Astrocyte of the cerebellum (primary cell): Measurements from ENCODE around the gene ZNF546.

Source experiments
- DNase-seq: peaks from one replicate; pipeline ENCODE4 v3.0.0-alpha.2; 2011; ENCODE audit warnings: low read depth
- H3K4me3 ChIP-seq: 2 replicates; pipeline ENCODE4 v1.5.1; 2011; ENCODE audit warnings: mild to moderate bottlenecking, low read depth, low read length, moderate library complexity
- CTCF ChIP-seq: IDR thresholded peaks from 2 replicates; pipeline ENCODE4 v1.5.1; 2012; ENCODE audit warnings: low read length, low read depth, moderate library complexity, mild to moderate bottlenecking; ENCODE audit errors: missing control alignments
- in situ Hi-C: cut with HindIII; loops from 2 replicates; pipeline ENCODE4 v1.10.0; 2017; ENCODE audit warnings: low sequenced_read_pairs

ZNF546 gene

GRCh38 chr19:40059624-40060023, 62.8 kb downstream of the ZNF546 start:
- no peak for DNase-seq
- in situ Hi-C loops, result loop anchor here (5.0 kb wide), 1 partner anchor 37 kb away; no protein-coding TSS in a partner anchor
- no peak overlapping the region for H3K4me3 ChIP-seq
- TF ChIP-seq CTCF, result no peak

- no peak for TF ChIP-seq CTCF
- DNase-seq, result no peak
- in situ Hi-C loops, result no loop called here
- H3K4me3 ChIP-seq, result no peak overlapping the region
Measured at GRCh38 chr19:40070058-40070457, 73.2 kb downstream of the ZNF546 start.
